Skeletal muscle tissue (tissue), 4 donors: ENCODE data around the gene SNX25. TPM values are rescaled to one million over a fixed set of nuclear protein-coding genes. Genes with fewer than 3 reads are reported as not detected.
"Not testable (repeated sequence)": the region's sequence is repeated elsewhere in the genome, so short reads cannot be mapped to it uniquely, and the experiment has no call there.

Source experiments
- H3K27ac ChIP-seq: one replicate; pipeline ENCODE4 v1.7.0; 2013; ENCODE audit warnings: mild to moderate bottlenecking, low read depth, low read length, inconsistent platforms
- H3K27me3 ChIP-seq, 3 donors: one replicate each; pipeline ENCODE4 v1.7.0; 2013; ENCODE audit warnings: low read length in 3 of 3; ENCODE audit not compliant: control insufficient read depth in 3 of 3, insufficient read depth in 3 of 3
- H3K36me3 ChIP-seq, 3 donors: one replicate each; pipeline ENCODE4 v1.7.0; 2013; ENCODE audit warnings: low read length in 3 of 3; ENCODE audit not compliant: control insufficient read depth in 3 of 3, insufficient read depth in 3 of 3
- H3K4me1 ChIP-seq, 3 donors: one replicate each; pipeline ENCODE4 v1.7.0; 2013; ENCODE audit warnings: low read length in 3 of 3, mild to moderate bottlenecking in 3 of 3; ENCODE audit not compliant: control insufficient read depth in 3 of 3, insufficient read depth in 3 of 3
- H3K4me3 ChIP-seq, 3 donors: one replicate each; pipeline ENCODE4 v1.7.0; 2013; ENCODE audit warnings: low read length in 3 of 3
- H3K9ac ChIP-seq, 3 donors: one replicate each; pipeline ENCODE4 v1.7.0; 2013; ENCODE audit warnings: low read length in 3 of 3, mild to moderate bottlenecking in 3 of 3, moderate library complexity in 2 of 3, low read depth in 1 of 3
- H3K9me3 ChIP-seq, 3 donors: one replicate each; pipeline ENCODE4 v1.7.0; 2013; ENCODE audit warnings: low read length in 3 of 3; ENCODE audit not compliant: control insufficient read depth in 3 of 3
- total RNA-seq: library from RNA; depleted of rRNA; stranded (reverse); fragments of >200 nt; gene quantifications from one replicate; pipeline ENCODE4 v1.2.3, GENCODE V29; 2014
- donor health status: Osteomylitis.

Gene SNX25
- total RNA-seq, 1 donor from 2014 or later: 12.5 TPM

- Histone ChIP-seq H3K9ac (no peak overlapping the region), H3K4me1 (no peaks in the 10 kb centered on the region), H3K36me3 (peaks cover 4 to 16% (median 12%) of the 10 kb centered on the region in 3 donors), H3K27ac (no peak overlapping the region), H3K9me3 (no peaks in the 10 kb centered on the region), H3K4me3 (no peak overlapping the region), H3K27me3 (no peaks in the 10 kb centered on the region)
Measured at GRCh38 chr4:185311113-185311888, 101.9 kb downstream of the SNX25 start.

GRCh38 chr4:185312699-185313098 is 103.3 kb downstream of the SNX25 start:
- Histone ChIP-seq H3K27me3 (no peaks in the 10 kb centered on the region), H3K36me3 (peaks cover 4 to 16% (median 12%) of the 10 kb centered on the region in 3 donors), H3K27ac (no peak overlapping the region), H3K9ac (no peak overlapping the region), H3K9me3 (no peaks in the 10 kb centered on the region), H3K4me1 (no peaks in the 10 kb centered on the region), H3K4me3 (no peak overlapping the region)

GRCh38 chr4:185317462-185317861 is 108.1 kb downstream of the SNX25 start:
- H3K27me3 ChIP-seq, H3K9me3 ChIP-seq, H3K4me3 ChIP-seq, H3K9ac ChIP-seq, H3K27ac ChIP-seq, H3K36me3 ChIP-seq, H3K4me1 ChIP-seq: not testable (repeated sequence)

- Histone ChIP-seq H3K36me3 (peaks cover 0 to 3% (median 2%) of the 10 kb centered on the region in 3 donors), H3K27ac (no peak overlapping the region), H3K4me1 (no peaks in the 10 kb centered on the region), H3K9me3 (no peaks in the 10 kb centered on the region), H3K27me3 (no peaks in the 10 kb centered on the region), H3K4me3 (no peak overlapping the region), H3K9ac (no peak overlapping the region)
Measured at GRCh38 chr4:185317880-185318279, 108.5 kb downstream of the SNX25 start.

- Histone ChIP-seq H3K9me3 (no peaks in the 10 kb centered on the region), H3K36me3 (peaks cover 0 to 3% (median 0%) of the 10 kb centered on the region in 3 donors), H3K27ac (no peak overlapping the region), H3K4me1 (no peaks in the 10 kb centered on the region), H3K27me3 (no peaks in the 10 kb centered on the region), H3K9ac (no peak overlapping the region), H3K4me3 (no peak overlapping the region)
Measured at GRCh38 chr4:185318679-185319078, 109.3 kb downstream of the SNX25 start.

GRCh38 chr4:185322803-185323202 is 113.4 kb downstream of the SNX25 start:
- Histone ChIP-seq H3K27ac (no peak overlapping the region), H3K27me3 (no peaks in the 10 kb centered on the region), H3K4me3 (no peak overlapping the region), H3K36me3 (no peaks in the 10 kb centered on the region), H3K9me3 (no peaks in the 10 kb centered on the region), H3K4me1 (no peaks in the 10 kb centered on the region), H3K9ac (no peak overlapping the region)

GRCh38 chr4:185323606-185324005 is 114.2 kb downstream of the SNX25 start:
- Histone ChIP-seq H3K27ac (no peak overlapping the region), H3K4me3 (no peak overlapping the region), H3K36me3 (no peaks in the 10 kb centered on the region), H3K27me3 (no peaks in the 10 kb centered on the region), H3K9ac (no peak overlapping the region), H3K9me3 (no peaks in the 10 kb centered on the region), H3K4me1 (no peaks in the 10 kb centered on the region)

- not testable (repeated sequence) for H3K9ac ChIP-seq, H3K4me1 ChIP-seq, H3K27ac ChIP-seq, H3K36me3 ChIP-seq, H3K9me3 ChIP-seq, H3K4me3 ChIP-seq, H3K27me3 ChIP-seq
Measured at GRCh38 chr4:185324361-185324760, 115.0 kb downstream of the SNX25 start.

- H3K4me1 ChIP-seq, H3K27ac ChIP-seq, H3K4me3 ChIP-seq, H3K9me3 ChIP-seq, H3K9ac ChIP-seq, H3K27me3 ChIP-seq, H3K36me3 ChIP-seq: not testable (repeated sequence)
Measured at GRCh38 chr4:185325721-185326120, 116.3 kb downstream of the SNX25 start.

- H3K9me3 ChIP-seq: no peaks in the 10 kb centered on the region
- no peak overlapping the region for H3K27ac ChIP-seq
Measured at GRCh38 chr4:185328586-185328985, 119.2 kb downstream of the SNX25 start.

More at GRCh38 chr4:185328586-185328985, 119.2 kb downstream of the SNX25 start:
- H3K4me1 ChIP-seq: no peaks in the 10 kb centered on the region
- H3K4me3 ChIP-seq: no peak overlapping the region
- no peak overlapping the region for H3K9ac ChIP-seq
- peaks cover 0 to 3% (median 0%) of the 10 kb centered on the region in 3 donors for H3K36me3 ChIP-seq
- H3K27me3 ChIP-seq: no peaks in the 10 kb centered on the region
